Glomerular visceral epithelial cell (primary cell): ENCODE data around the gene EPB41L4B.
"Not testable (repeated sequence)": the region's sequence is repeated elsewhere in the genome, so short reads cannot be mapped to it uniquely, and the experiment has no call there.

Source experiments
- DNase-seq: peaks from one replicate; pipeline ENCODE4 v3.0.0-alpha.2; 2016; ENCODE audit errors: extremely low spot score

EPB41L4B gene

GRCh38 chr9:109299891-109300290 is 21.0 kb downstream of the EPB41L4B start:
- DNase-seq, result no peak

- peak; percentile 90 for DNase-seq
Measured at GRCh38 chr9:109297899-109298298, 23.0 kb downstream of the EPB41L4B start.

- no peak for DNase-seq
Measured at GRCh38 chr9:109295221-109296130, 25.4 kb downstream of the EPB41L4B start.

- DNase-seq, result no peak
Measured at GRCh38 chr9:109290385-109290784, 30.5 kb downstream of the EPB41L4B start.

- DNase-seq, result no peak
Measured at GRCh38 chr9:109289931-109290330, 30.9 kb downstream of the EPB41L4B start.

GRCh38 chr9:109289186-109289585 is 31.7 kb downstream of the EPB41L4B start:
- DNase-seq, result no peak

- no peak for DNase-seq
Measured at GRCh38 chr9:109286981-109287380, 33.9 kb downstream of the EPB41L4B start.

- no peak for DNase-seq
Measured at GRCh38 chr9:109286571-109286977, 34.3 kb downstream of the EPB41L4B start.

- DNase-seq, result not testable (repeated sequence)
Measured at GRCh38 chr9:109283672-109284071, 37.2 kb downstream of the EPB41L4B start.

GRCh38 chr9:109283012-109283411 is 37.8 kb downstream of the EPB41L4B start:
- DNase-seq, result no peak

GRCh38 chr9:109282302-109282701 is 38.6 kb downstream of the EPB41L4B start:
- no peak for DNase-seq

- DNase-seq, result no peak
Measured at GRCh38 chr9:109281518-109281917, 39.3 kb downstream of the EPB41L4B start.

- DNase-seq, result no peak
Measured at GRCh38 chr9:109278848-109279247, 42.0 kb downstream of the EPB41L4B start.

GRCh38 chr9:109278216-109278615 is 42.6 kb downstream of the EPB41L4B start:
- no peak for DNase-seq

GRCh38 chr9:109277451-109277850 is 43.4 kb downstream of the EPB41L4B start:
- DNase-seq, result no peak

GRCh38 chr9:109276469-109277440 is 44.1 kb downstream of the EPB41L4B start:
- DNase-seq, result no peak

GRCh38 chr9:109274884-109275730 is 45.8 kb downstream of the EPB41L4B start:
- no peak for DNase-seq

GRCh38 chr9:109273869-109274268 is 47.0 kb downstream of the EPB41L4B start:
- no peak for DNase-seq

GRCh38 chr9:109272745-109273144 is 48.1 kb downstream of the EPB41L4B start:
- DNase-seq, result no peak

- no peak for DNase-seq
Measured at GRCh38 chr9:109272045-109272444, 48.8 kb downstream of the EPB41L4B start.
